G401.6 (cell line): ENCODE measurements around the gene ASTN2.

Experiments used
- FAIRE-seq: peaks from 2 replicates; lab custom pipeline; 2012; peaks lifted over from hg19 to GRCh38; lab: Jason Lieb, UNC

The ASTN2 gene

DNA sequence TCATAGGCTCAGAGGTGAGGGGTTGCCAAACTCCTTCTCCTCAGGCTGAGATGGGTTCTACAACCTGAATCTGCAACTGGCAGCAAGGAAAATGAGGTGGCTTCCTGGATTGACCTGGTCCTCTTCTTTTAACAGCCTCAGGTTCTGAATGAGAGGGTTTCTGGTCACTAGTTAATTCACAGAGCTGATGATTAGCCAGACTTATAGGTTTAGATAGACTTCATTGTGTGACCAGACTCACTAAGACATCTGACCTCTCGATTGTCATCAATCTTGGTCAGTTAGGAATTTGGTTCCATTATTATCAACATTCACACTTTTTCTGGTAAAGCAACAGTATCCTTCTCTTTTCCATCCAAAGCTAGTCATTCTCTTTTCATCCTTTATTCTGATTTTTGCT, 1003.4 kb downstream of the ASTN2 start:
- FAIRE-seq: no peak

DNA sequence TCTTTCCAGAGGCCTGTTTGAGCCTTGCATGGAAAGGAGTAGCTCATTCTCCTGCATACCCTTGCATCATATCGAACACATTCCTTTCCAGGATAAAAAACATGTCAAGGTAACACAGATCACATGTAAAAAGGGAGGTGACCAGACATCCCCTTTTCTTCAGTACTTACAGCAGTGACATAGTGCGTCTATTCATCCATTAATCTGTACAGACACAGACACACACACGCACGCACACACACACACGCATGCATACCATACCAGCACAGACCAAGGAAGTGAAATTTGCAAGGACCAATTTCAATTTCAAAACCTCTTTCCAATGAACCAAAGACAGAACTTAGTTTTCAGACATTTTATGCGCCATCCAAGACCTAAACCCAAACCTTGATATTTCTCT, 1005.2 kb downstream of the ASTN2 start:
- FAIRE-seq: no peak

DNA sequence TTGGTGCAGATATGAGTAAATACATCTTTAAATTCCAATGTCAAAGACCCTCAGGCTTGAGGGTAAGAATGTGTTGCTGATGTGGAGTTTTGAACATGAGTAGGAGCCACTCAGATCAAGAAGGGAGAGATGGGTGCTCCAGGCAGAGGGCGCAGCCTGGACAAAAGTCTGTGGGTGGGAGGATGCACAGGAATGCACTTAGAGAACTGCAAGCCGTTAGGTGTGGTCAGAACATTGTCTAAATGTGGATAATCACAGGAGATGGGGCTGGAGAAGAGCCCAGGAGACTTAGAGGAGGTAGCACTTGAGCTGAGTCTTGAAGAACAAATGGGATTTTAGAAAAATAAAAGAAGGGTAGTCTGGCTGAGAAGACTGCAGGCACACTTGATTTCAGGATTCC, 1005.7 kb downstream of the ASTN2 start:
- FAIRE-seq: no peak

DNA sequence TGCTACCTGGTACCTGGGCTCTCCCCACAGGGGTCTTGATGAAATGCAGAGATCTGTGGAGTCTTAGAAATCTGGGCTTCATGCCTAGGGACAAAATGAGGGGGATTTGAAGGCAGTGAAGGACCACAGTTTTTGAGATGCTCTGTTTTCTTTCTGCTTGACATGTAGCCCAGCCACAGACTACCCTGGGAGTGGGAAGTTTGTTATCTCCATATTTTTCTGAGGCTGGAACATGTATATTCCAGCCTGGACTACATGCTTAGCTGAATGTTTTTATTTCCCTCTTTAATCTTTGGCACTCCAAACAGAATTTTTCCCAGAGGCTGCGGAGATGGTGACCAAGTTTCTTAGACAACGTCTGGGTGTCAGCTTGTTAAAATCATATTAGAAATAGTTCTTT, 1008.4 kb downstream of the ASTN2 start:
- FAIRE-seq: no peak

DNA sequence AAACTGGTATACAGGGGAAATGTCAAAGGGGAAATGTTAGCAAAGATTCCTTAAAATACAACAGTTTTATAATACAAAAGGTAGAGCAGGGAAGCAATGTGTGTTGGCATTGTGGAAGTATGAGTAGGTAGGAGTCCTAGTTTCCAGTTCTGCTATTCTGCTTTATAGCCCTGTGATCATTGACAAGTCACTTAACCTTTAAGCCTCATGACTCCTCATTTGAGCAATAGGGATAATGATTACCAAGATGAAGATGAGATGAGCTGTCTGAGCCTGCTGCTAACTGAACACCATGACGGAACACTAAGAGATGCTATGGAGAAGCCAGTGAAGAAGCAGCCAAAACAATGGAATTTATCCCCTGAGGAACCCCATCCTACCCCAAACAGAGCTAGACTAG, 1009.5 kb downstream of the ASTN2 start:
- FAIRE-seq: no peak

DNA sequence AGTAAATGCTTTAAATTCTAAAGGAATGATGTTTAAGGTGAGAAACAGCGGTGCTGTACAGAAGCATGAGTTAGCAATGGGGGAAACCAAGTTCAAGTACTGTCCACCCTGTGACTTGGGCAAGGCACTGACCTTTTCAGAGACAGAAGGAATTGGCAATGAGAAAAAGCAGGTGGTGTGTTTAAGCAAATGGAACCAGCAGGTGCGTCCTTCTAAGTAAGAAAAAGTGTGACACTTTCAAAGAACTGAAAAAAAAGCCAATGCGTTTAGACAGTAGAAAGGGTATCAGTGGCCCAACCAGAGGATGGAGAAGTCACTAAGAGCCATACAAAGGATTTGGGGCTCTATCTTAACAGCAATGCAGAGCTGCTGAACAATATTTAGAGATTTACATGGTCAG, 1010.6 kb downstream of the ASTN2 start:
- FAIRE-seq: no peak

DNA sequence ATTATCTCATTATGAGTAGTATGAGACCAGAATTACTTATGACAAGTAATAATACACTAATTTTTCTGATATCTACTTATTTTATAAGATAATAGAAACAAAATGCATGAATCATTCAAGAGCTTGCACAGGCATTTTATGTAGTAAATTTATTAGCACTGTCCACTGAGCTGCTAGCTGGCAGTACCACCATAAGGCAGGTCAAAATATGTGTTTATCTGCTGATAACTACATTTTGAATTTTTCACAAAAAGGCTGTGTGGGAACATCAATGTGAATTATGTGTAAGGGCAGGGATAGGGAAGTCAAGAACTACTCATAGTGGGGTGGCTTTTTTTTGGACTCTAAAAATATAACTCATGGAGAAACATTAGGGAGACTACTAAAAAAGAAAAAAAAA, 1011.7 kb downstream of the ASTN2 start:
- no peak for FAIRE-seq

DNA sequence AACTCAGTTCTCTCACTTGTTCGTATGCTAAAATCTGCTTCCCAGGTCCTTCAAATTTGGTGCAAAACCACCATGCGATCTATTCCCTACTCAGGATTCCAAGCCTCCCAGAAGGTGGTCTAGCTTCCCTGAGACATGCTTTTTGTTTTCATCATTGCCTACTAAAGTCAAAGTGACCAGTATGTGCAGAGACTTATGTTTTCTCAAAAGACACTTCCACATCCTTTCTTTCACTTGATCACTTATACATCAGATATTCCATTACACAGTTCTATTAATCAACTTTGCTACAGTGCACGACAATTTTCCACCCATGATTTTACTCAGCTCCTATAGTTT, 1019.2 kb downstream of the ASTN2 start:
- no peak for FAIRE-seq

DNA sequence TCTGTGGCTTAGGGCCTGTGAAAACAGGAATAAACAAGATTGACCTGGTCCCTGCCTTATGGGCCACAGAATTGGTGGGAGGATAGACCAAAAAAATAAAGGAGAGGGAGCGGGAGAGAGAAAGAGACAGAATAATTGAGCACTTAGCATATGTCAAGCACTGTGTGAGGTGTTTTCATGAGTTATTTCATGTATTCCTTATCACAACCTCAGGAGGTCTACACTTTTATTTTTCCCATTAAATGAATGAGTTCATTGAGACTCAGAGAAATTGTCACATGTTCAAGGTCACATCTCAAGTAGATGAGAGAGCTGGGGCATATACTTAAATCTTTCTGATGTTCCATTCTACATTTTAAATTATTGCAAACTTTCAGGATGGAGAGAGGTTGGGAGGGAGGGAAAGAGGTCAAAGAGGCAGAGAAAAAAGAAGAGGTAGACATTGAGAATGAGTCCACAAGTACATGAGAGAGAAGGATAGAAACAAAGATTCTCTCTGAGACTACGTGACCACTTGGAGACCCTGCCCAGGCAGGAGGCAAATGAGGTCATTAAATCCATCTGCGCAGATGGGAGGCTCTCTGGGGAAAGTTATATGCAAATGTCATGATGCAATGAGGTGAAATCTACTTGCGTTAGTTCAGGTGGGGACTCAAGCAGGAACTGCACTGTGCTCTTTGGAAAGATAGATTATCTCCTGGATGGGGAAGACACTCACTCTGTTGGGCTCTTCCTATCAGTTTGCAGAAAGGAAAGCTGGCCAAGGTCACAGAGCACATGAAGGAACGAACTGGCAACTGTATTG, 1019.8 kb downstream of the ASTN2 start:
- FAIRE-seq: no peak

DNA sequence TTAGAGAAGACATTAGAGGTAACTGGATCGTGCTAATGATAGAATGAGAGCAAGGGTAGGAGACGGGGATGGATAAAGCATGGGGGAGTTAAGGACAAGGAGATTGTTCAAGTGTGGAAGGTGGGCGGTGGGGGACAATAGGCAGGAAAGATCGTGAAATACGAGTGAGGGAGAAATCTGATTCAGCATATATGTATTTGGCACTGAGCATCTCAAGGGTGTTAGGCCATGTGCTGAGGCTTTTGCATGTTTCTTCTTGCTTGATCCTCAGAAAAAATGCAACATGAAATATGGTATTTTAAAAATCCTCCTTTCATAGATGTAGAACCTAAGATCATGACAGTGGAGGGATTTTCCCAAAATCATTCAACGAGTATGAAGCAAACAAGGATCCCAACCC, 1020.8 kb downstream of the ASTN2 start:
- FAIRE-seq: no peak

DNA sequence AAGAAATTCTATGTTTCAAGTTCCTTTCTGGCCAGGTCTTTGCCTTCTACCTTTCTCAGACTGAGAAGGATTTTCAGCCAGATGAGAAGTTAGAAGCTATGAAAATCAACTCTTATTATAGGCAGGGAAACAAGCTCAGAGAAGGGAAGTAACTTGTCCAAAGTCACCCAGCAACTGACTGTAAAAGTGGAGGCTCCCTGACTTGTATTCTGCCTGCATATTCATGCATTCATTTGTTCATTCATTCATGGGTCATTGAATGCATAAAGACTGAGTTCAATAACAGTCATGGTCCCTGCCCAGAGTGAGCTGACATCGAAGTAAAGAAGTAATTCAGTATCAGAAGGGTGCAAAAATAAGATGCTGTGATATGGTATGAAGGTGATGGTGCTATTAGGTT, 1021.7 kb downstream of the ASTN2 start:
- FAIRE-seq: no peak

DNA sequence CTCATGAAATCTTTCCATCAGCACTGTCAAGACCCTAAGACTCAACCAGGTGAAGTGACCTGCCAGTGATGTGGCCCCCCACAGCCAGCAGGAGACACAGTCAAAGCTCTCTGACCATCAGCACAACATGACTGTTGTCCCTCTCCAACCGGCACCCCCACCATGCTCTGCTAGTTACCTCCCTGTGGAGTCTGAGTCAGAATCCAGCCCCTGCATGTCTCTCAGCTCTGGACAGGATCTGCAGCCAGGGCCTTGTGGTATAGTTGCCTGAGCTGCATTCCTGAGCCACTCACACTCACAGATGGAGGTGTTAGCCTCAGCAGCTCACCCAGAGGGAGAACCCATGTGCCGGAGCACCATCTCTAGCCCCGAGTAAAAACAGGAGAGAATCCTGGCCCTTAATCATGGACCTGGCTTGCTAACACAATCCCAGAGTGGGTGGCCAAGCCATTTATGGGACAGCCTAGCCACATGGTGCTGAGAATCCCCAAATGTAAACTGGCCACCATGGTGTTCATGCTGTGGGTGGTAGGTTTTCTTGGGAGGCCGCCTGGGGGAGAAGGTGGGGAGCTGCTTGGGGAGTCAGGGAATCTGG, 1023.5 kb downstream of the ASTN2 start:
- FAIRE-seq: no peak

DNA sequence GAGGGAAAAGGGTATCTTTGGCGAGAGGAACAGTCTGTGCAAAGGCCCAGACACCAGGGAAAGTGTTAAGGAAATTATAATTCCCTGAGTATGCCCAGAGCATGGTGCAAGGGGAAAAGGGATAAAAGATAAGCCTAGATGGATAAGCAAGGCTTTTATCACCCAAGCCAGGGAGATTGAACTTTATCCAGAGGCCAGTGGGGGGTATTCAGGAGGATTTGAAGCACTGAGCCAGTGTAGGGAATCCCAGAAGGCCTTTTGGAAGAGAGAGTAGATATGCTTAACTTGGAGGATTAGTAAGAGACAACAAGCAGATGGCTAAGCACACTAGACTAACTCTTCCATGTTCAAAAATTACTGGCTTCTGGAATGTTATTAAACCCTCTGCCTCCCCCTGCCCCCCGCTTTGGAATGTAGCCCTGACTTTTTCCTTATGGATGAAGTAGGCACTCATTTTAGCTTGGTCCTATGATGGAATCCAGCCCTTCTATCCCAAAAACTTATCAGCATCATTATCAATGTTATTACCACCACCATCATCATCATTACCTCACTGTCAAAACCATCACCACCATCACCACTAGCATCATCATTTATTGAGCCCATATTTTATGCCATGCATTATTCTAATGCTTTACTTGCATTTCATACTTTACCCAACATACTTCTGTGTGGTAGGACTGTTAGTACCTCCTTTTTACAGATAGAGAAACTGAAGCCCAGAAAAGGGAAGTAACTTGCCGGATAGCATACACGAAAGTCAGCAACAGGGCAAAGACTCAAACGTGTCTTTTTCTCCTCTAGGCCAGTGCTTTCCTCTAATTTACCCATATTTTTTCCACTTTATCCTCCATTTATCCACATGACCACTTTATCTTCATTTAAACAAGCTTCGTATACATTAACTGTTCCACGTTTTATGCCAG, 1024.3 kb downstream of the ASTN2 start:
- no peak for FAIRE-seq

DNA sequence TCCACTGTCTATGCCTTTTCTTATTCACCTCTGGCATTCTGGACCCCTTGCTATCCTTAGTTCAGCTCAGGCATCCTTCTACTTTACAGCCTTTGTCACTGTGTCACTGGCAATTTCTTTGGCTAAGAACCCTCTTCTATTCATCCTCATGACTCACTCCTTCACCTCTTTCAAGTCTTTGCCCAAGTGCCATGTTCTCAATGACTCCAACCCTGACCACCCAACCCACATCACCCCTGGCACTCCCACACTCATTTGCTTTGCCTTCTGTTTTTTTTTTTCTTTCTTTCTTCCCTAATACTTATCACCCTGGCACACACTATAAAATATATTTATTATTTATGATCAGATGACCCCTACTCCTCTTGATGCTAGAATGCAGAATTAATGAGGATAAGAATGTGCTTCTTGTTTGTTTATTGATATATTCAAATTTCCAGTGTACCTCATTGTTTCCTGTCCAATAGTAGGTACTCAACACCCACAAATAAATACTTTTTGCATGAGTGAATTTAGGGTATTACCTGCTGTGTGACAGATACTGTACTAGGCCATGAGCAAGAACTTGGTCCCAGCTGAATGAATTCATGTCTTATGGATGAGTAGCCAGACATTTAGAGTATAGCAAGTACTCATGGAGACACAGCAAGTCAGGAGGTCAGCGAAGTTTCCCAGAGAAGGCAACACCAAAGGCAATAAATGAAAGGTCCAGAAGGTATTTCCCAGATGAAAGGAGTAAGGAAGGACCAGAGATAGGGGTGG, 1025.1 kb downstream of the ASTN2 start:
- no peak for FAIRE-seq

DNA sequence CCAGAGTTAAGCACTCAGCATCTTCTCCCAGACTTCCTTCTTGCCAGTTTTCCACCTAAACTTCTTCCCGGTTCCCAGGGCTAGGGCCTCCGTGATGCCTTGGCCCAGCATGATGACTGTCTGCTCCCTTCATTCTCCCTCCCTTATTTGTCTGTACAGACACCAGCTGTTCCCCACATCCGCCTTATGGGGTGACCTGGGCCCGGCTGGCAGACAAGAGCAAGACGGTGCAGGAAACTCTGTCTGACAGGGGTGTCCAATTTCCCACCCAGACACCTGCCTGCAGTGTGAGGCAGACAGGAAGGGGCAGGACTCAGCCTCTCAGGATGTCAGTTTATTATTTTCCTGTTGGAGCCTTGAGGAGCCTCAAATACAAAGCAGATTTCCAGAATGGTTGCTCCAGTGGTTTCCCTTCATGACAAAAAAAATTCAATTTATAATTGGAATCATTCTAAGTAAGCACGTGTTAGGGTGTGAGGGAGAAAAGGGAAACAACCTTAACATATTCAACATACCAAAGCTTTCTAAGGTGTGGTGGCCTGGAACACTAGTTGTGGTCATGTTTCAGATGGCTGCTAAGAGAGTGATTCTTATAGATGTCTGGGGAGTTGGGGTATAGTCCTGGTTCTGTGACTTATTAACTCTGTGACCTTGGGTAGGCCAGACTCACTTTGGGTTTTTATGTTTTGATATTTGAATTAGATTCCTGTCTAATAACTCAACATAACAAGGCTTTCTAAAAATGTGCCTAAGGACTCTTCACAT, 1026.7 kb downstream of the ASTN2 start:
- FAIRE-seq: no peak

DNA sequence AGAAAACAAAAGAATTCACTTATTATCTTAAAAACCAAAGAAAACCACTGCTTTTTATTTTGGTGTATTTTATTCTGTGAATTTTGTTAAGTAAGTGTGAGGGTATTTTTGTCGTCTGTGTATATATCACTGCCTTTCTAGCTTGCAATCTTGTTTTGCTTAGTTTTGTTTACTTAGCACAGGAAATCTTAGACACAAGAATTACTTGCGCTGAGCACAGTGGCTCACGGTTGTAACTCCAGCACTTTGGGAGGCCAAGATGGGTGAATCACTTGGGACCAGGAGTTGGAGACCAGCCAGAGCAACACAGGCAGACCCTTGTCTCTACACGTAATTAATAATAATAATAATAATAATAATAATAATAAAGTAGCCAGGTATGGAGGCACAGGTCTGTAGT, 1030.9 kb downstream of the ASTN2 start:
- FAIRE-seq: no peak

DNA sequence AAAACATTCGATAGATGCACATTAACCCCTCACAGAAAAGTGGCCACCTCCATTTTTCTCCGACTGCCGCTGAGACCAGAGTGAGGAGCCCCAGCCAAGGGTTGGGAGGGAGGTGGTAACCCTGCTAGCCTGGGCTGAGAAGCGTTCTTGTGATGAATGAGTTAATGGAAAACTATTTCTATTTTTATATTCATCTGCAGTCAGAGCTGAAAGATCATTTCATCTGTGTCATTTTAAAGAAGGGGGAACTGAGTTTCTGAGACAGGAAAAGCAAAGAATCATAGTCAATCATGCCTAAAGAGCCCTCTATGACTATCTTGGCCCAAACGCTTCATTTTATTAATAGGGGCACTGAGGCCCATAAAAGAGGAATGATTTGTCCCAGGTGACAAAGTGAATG, 1031.7 kb downstream of the ASTN2 start:
- no peak for FAIRE-seq

DNA sequence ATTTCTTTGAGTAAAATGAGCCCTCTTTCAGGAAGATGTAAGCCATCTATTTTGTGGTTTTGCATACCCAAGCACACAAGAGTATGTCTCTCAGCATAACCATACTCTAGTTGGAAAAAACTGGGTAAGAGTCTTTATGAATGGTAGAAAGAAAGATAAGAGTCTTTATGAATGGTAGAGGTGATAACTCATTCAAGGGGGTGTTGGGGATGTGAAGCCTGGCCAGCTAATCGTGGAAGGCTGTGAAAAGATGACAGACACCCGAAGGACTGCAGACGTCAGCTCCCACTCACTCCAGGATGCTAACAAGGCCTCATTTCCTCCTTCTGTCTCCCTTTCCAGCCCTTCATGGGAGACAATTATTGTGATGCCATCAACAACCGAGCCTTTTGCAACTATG, 1032.8 kb downstream of the ASTN2 start:
- no peak for FAIRE-seq

DNA sequence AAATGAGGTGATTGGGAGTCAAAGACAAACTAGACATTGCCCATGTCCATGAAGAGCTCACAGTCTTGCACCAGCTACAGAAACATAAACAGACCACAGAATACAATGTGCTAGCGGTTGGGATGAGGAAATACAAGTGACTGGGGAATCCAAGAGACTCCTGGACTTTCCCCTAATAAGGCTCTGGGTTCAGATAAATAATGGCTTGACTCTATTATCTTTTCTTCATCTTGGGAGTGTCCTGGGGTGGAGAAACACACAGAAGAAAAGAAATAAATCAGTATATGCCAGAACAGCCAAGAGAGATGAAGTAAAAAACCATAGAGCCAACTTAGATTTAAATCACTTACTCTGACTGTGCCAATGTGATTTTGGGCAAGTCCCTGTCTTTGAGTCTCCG, 1033.5 kb downstream of the ASTN2 start:
- no peak for FAIRE-seq

DNA sequence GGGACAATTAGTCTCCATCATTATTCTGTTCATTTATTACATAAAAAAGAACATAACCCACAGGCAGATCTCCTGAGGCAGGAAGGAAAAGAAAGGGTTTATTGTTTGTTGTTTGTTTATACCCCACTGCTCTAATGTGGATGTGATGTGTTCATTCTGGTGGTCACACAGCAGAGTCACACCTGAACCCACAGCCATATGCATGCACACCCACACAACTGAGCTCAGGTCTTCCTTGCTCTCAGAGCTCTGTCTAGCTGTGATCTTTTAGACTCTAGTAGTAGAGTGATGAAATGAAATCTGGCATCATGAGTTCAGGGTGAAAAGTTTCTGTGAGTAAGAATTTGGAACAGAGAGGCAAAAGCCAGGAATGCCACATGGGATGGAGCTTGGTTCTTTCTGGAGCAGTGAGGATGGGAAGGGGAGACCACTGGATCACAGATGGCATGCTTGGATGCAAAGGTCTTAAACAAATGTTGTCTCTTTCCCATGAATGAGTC, 1034.3 kb downstream of the ASTN2 start:
- no peak for FAIRE-seq

DNA sequence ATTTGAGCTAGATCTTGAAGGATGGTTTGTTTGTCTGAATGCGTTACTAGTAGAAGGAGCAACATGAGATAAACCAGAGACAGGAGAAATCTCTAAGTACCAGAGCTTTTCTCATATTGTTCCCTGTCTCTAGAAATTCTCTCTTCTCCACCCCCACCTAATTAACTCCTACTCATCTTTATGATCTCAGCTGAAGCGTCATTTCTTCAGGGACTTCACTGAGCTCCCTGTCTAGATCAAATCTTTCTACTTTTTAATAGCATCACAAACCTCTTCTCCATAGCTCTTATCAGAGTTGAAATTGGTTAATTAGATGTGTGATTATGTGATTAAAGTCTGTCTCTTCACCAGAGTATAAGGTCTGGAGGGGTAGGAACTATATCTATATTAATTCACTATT, 1035.0 kb downstream of the ASTN2 start:
- no peak for FAIRE-seq

DNA sequence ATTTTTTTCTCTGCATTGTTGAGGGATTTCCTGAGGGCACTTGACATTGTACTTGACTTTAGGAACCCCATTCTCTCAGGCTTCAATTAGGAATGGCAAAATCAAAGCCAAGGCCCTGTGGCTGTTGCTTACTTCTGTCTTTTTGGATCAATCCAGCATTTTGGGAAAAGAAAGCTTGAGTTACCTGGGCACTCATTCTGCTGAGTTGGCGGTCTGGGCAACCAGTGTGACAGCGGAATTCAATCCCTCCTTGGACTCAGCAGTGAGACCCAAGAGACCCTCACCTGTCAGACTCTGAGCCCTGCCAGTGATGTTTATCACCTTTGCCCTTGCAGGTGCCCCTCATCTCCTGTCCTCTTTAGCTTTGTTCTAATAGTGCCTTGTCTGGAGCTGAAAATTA, 1036.0 kb downstream of the ASTN2 start:
- FAIRE-seq: no peak
